Transverse colon (tissue), 4 donors: ENCODE results near the gene HEXA.

Source experiments
- POLR2AphosphoS5 ChIP-seq, 3 donors: sonication (generic); formaldehyde crosslinking; IDR thresholded peaks; one replicate each; pipeline ENCODE4 v1.6.1; 2016; ENCODE audit warnings: antibody characterized with exemption in 3 of 3
- TF ChIP-seq, protein P1 (sequence below), 5 experiments: fragments of 200-600 bp in 3 of 5; fragments of 450-650 bp in 2 of 5; sonication (generic) in 3 of 5; IDR thresholded peaks; 1 replicate in 2 of 5; 2 replicates in 3 of 5; pipeline ENCODE4 v1.5.1; 2016 to 2017; ENCODE audit warnings: antibody characterized with exemption in 5 of 5, inconsistent platforms in 3 of 5, mild to moderate bottlenecking in 2 of 5, moderate library complexity in 1 of 5

DNA sequence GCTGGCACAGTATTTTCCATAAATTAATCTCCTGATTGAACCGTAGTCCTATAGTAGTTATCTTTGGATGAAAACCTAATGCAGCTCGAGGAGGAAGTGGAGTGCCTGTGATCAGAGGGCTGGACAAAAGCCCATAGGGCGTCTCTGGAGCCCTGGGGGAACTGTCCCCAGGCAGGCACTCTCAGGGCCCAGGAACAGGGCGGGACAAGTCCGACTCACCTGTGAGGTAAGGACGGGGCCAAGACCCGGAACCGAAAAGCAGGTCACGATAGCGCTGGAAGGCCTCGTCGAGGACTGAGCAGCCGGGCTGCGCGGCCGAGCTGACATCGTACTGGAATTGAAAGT is 341 bp downstream of the HEXA start:
- TF ChIP-seq, protein P1, sequence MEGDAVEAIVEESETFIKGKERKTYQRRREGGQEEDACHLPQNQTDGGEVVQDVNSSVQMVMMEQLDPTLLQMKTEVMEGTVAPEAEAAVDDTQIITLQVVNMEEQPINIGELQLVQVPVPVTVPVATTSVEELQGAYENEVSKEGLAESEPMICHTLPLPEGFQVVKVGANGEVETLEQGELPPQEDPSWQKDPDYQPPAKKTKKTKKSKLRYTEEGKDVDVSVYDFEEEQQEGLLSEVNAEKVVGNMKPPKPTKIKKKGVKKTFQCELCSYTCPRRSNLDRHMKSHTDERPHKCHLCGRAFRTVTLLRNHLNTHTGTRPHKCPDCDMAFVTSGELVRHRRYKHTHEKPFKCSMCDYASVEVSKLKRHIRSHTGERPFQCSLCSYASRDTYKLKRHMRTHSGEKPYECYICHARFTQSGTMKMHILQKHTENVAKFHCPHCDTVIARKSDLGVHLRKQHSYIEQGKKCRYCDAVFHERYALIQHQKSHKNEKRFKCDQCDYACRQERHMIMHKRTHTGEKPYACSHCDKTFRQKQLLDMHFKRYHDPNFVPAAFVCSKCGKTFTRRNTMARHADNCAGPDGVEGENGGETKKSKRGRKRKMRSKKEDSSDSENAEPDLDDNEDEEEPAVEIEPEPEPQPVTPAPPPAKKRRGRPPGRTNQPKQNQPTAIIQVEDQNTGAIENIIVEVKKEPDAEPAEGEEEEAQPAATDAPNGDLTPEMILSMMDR (IDR thresholded peaks at IDR 0.05): no peak
- TF ChIP-seq POLR2AphosphoS5 (IDR thresholded peaks at IDR 0.05): no peak
